SK-N-SH (cell line): ENCODE results near the gene LCN10.

Experiments used
- CTCF ChIP-seq: fragments of 200-600 bp; sonication (generic); IDR thresholded peaks from 2 replicates; pipeline ENCODE4 v1.6.1; 2017; ENCODE audit warnings: antibody characterized with exemption, mild to moderate bottlenecking, moderate library complexity
- POLR2AphosphoS5 ChIP-seq: IDR thresholded peaks from 2 replicates; pipeline ENCODE4 v1.6.1; 2012; ENCODE audit warnings: low read depth, low read length
- SIN3A ChIP-seq: IDR thresholded peaks from 2 replicates; pipeline ENCODE4 v1.6.1; 2012; ENCODE audit warnings: low read depth, mild to moderate bottlenecking, low read length, moderate library complexity, borderline replicate concordance

- TF ChIP-seq CTCF: no peak
- TF ChIP-seq POLR2AphosphoS5: no peak
- no peak for TF ChIP-seq SIN3A
Measured at GRCh38 chr9:136754626-136755301, 12.0 kb upstream of the LCN10 start.
